HCT116 (cell line): ENCODE data around the gene PRSS1. TPM values are rescaled to one million over a fixed set of nuclear protein-coding genes. Genes with fewer than 3 reads are reported as not detected.

ENCODE experiments used
- ATAC-seq: fragments of 200-7000 bp; cut with Tn5 transposase; 2 replicates; pipeline ENCODE4 v1.9.1; 2020; ENCODE audit warnings: mild to moderate bottlenecking, moderate library complexity
- BruUV-seq: library from RNA; stranded (reverse); fragments of 400-500 nt; replicated peaks from 2 replicates; lab custom pipeline; 2021; lab: Mats Ljungman, UMichigan
- CTCF ChIA-PET: fragments of 300-600 bp; sonication (Branson Sonifier 250); formaldehyde crosslinking; loops from one replicate; lab custom pipeline; 2021; ENCODE audit warnings: antibody characterized with exemption; lab: Charles Lee
- POLR2A ChIA-PET: fragments of 300-600, 350-600 bp; sonication (Branson Sonifier 250); formaldehyde crosslinking; loops from one replicate; lab custom pipeline; 2021; ENCODE audit warnings: antibody characterized with exemption; lab: Charles Lee
- RAD21 ChIA-PET, 2 experiments: fragments of 300-600 bp; sonication (Branson Sonifier 250); formaldehyde crosslinking; loops; one replicate each; lab custom pipeline; 2023; ENCODE audit warnings: low total read pairs in 2 of 2; ENCODE audit not compliant: uncharacterized antibody in 2 of 2, unreplicated experiment in 2 of 2, low non-redundant PET in 1 of 2; lab: Charles Lee
- DNase-seq: peaks from one replicate; pipeline ENCODE4 v3.0.0-alpha.2; 2010; ENCODE audit warnings: low read depth, low spot score
- H2AFZ ChIP-seq: fragments of 200-600 bp; shearing (Covaris generic), sonication (generic); 2 replicates; pipeline ENCODE4 v1.6.1; 2017; ENCODE audit warnings: low read depth, mixed run types, mixed read lengths, antibody characterized with exemption, low read length; ENCODE audit not compliant: poor library complexity, severe bottlenecking
- H3K27ac ChIP-seq: 2 replicates; pipeline ENCODE4 v1.5.1; 2012; ENCODE audit warnings: low read depth, low read length
- H3K27me3 ChIP-seq: fragments of 200-600 bp; sonication (generic); 2 replicates; pipeline ENCODE4 v1.6.1; 2016; ENCODE audit warnings: mixed run types, low read length, mixed read lengths; ENCODE audit not compliant: insufficient read depth
- H3K36me3 ChIP-seq, 2 experiments: fragments of 200-500 bp in 1 of 2; fragments of 200-600 bp in 1 of 2; sonication (Bioruptor generic) in 1 of 2; sonication (generic) in 1 of 2; 2 replicates each; pipeline versions ENCODE4 v1.5.1 to v1.6.1; 2014 to 2016; ENCODE audit warnings: low read length in 2 of 2, inconsistent platforms in 1 of 2, mixed read lengths in 1 of 2, mixed run types in 1 of 2; ENCODE audit not compliant: insufficient read depth in 2 of 2, control insufficient read depth in 1 of 2
- H3K4me1 ChIP-seq, 2 experiments: fragments of 200-600 bp in 1 of 2; sonication (generic) in 1 of 2; 2 replicates each; pipeline versions ENCODE4 v1.5.1 to v1.6.1; 2012 to 2017; ENCODE audit warnings: low read length in 2 of 2, inconsistent platforms in 1 of 2, mild to moderate bottlenecking in 1 of 2, mixed read lengths in 1 of 2, mixed run types in 1 of 2, moderate library complexity in 1 of 2; ENCODE audit not compliant: insufficient read depth in 2 of 2, control insufficient read depth in 1 of 2
- H3K4me2 ChIP-seq: fragments of 200-600 bp; sonication (generic); 2 replicates; pipeline ENCODE4 v1.6.1; 2017; ENCODE audit warnings: mixed run types, low read length, mixed read lengths
- H3K4me3 ChIP-seq, 2 experiments: fragments of 200-600 bp in 1 of 2; sonication (generic) in 1 of 2; replicated peaks in 1 of 2; 2 replicates each; pipeline ENCODE4 v1.5.1; 2011 to 2016; ENCODE audit warnings: low read length in 2 of 2, control low read depth in 1 of 2, low read depth in 1 of 2, mild to moderate bottlenecking in 1 of 2, mixed read lengths in 1 of 2, mixed run types in 1 of 2
- H3K79me2 ChIP-seq: fragments of 200-600 bp; sonication (generic); 2 replicates; pipeline ENCODE4 v1.6.1; 2017; ENCODE audit warnings: mild to moderate bottlenecking, mixed run types, low read length, moderate library complexity, mixed read lengths; ENCODE audit not compliant: insufficient read depth
- H3K9ac ChIP-seq: fragments of 200-600 bp; sonication (generic); 2 replicates; pipeline ENCODE4 v1.6.1; 2016; ENCODE audit warnings: low read length, mixed read lengths
- H3K9me2 ChIP-seq: fragments of 200-600 bp; sonication (generic), shearing (Covaris generic); 2 replicates; pipeline ENCODE4 v1.6.1; 2017; ENCODE audit warnings: mixed run types, mild to moderate bottlenecking, moderate library complexity; ENCODE audit not compliant: insufficient read depth
- H3K9me3 ChIP-seq, 2 experiments: fragments of 200-500 bp in 1 of 2; fragments of 200-600 bp in 1 of 2; sonication (Bioruptor generic) in 1 of 2; sonication (generic) in 1 of 2; 2 replicates each; pipeline ENCODE4 v1.6.1; 2014 to 2017; ENCODE audit warnings: low read length in 2 of 2, mixed read lengths in 2 of 2, inconsistent platforms in 1 of 2, low read depth in 1 of 2, mild to moderate bottlenecking in 1 of 2, mixed run types in 1 of 2, moderate library complexity in 1 of 2; ENCODE audit not compliant: control insufficient read depth in 1 of 2, insufficient read depth in 1 of 2
- H4K20me1 ChIP-seq: fragments of 200-600 bp; sonication (generic), shearing (Covaris generic); 2 replicates; pipeline ENCODE4 v1.6.1; 2017; ENCODE audit warnings: mixed run types, mild to moderate bottlenecking, moderate library complexity; ENCODE audit not compliant: insufficient read depth
- ATF3 ChIP-seq: IDR thresholded peaks from 2 replicates; pipeline ENCODE4 v1.6.1; 2012
- EZH2 ChIP-seq: fragments of 200-600 bp; sonication (generic); IDR thresholded peaks from 2 replicates; pipeline ENCODE4 v1.6.1; 2017; ENCODE audit warnings: antibody characterized with exemption, mixed run types
- EZH2phosphoT487 ChIP-seq: fragments of 200-600 bp; IDR thresholded peaks from 2 replicates; pipeline ENCODE4 v1.6.1; 2018; ENCODE audit warnings: antibody characterized with exemption, borderline replicate concordance
- FOSL1 ChIP-seq: IDR thresholded peaks from 2 replicates; pipeline ENCODE4 v1.6.1; 2012; ENCODE audit warnings: low read depth
- MAX ChIP-seq: IDR thresholded peaks from 2 replicates; pipeline ENCODE4 v1.6.1; 2012
- REST ChIP-seq: IDR thresholded peaks from 2 replicates; pipeline ENCODE4 v1.6.1; 2012; ENCODE audit warnings: low read depth
- SP1 ChIP-seq: IDR thresholded peaks from 2 replicates; pipeline ENCODE4 v1.6.1; 2012; ENCODE audit warnings: low read depth
- TCF7L2 ChIP-seq: IDR thresholded peaks from 2 replicates; pipeline ENCODE4 v1.7.0; 2011; ENCODE audit warnings: borderline replicate concordance, inconsistent platforms; ENCODE audit not compliant: insufficient read depth, insufficient read length; ENCODE audit errors: extremely low read depth
- YY1 ChIP-seq: IDR thresholded peaks from 2 replicates; pipeline ENCODE4 v1.6.1; 2011; ENCODE audit warnings: low read length, low read depth, moderate library complexity, mild to moderate bottlenecking; ENCODE audit not compliant: insufficient replicate concordance; ENCODE audit errors: extremely low read depth
- intact Hi-C: fragments of 100-400 bp; cut with micrococcal nuclease; formaldehyde crosslinking; loops from 2 replicates; pipeline ENCODE4 v1.10.0; 2022
- total RNA-seq: library from RNA; stranded (reverse); gene quantifications from one replicate; pipeline ENCODE4 v1.2.1, GENCODE V29; 2021; ENCODE audit not compliant: unreplicated experiment
- TF ChIP-seq, protein P1 (sequence below), 3 experiments: fragments of 200-600 bp in 1 of 3; sonication (generic) in 1 of 3; IDR thresholded peaks in 2 of 3; conservative IDR thresholded peaks in 1 of 3; 2 replicates each; pipeline ENCODE4 v1.5.1; 2012 to 2017; ENCODE audit warnings: low read depth in 2 of 3, low read length in 2 of 3, antibody characterized with exemption in 1 of 3, borderline replicate concordance in 1 of 3, control low read depth in 1 of 3, mild to moderate bottlenecking in 1 of 3, mixed read lengths in 1 of 3, mixed run types in 1 of 3, moderate library complexity in 1 of 3; ENCODE audit not compliant: insufficient read depth in 1 of 3

PRSS1 gene
- total RNA-seq, 1 experiment from 2014 or later, result 14.6 TPM

GRCh38 chr7:142712617-142712957, 36.7 kb upstream of the PRSS1 start:
- CTCF ChIA-PET, result interaction anchor here (0.8 to 3.6 kb wide), 4 partner anchors 15 to 109 kb away, joined by 3 to 38 read pairs (median 5); no protein-coding TSS in a partner anchor
- ATAC-seq (no peak), DNase-seq (no peak)
- TF ChIP-seq YY1 (no peak), TCF7L2 (no peak), ATF3 (no peak), FOSL1 (no peak), EZH2 (no peak), SP1 (no peak), MAX (no peak), EZH2phosphoT487 (no peak), REST (no peak)
- TF ChIP-seq, protein P1, sequence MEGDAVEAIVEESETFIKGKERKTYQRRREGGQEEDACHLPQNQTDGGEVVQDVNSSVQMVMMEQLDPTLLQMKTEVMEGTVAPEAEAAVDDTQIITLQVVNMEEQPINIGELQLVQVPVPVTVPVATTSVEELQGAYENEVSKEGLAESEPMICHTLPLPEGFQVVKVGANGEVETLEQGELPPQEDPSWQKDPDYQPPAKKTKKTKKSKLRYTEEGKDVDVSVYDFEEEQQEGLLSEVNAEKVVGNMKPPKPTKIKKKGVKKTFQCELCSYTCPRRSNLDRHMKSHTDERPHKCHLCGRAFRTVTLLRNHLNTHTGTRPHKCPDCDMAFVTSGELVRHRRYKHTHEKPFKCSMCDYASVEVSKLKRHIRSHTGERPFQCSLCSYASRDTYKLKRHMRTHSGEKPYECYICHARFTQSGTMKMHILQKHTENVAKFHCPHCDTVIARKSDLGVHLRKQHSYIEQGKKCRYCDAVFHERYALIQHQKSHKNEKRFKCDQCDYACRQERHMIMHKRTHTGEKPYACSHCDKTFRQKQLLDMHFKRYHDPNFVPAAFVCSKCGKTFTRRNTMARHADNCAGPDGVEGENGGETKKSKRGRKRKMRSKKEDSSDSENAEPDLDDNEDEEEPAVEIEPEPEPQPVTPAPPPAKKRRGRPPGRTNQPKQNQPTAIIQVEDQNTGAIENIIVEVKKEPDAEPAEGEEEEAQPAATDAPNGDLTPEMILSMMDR (IDR thresholded peaks at IDR 0.05 in 2 of 3, conservative IDR thresholded peaks at IDR 0.05 in 1 of 3; ENCODE audit: borderline replicate concordance in 1 of 3, insufficient read depth in 1 of 3, low read depth in 2 of 3, low read length in 2 of 3), result no peak
- Histone ChIP-seq H3K9me2 (no peaks in the 10 kb centered on the region), H4K20me1 (no peaks in the 10 kb centered on the region), H3K79me2 (no peaks in the 10 kb centered on the region), H3K36me3 (no peaks in the 10 kb centered on the region), H2AFZ (peak overlapping the region; percentile 77), H3K4me2 (no peak overlapping the region), H3K9me3 (no peaks in the 10 kb centered on the region), H3K9ac (no peak overlapping the region), H3K4me1 (no peaks in the 10 kb centered on the region), H3K27me3 (peaks cover 8% of the 10 kb centered on the region; the same call in 1 of the 2 replicates), H3K27ac (no peak overlapping the region), H3K4me3 (no peak overlapping the region)
- no TSS peak for BruUV-seq
- intact Hi-C loops, result loop anchor here (1.0 to 5.0 kb wide), 2 partner anchors 71 to 175 kb away; no protein-coding TSS in a partner anchor
- POLR2A ChIA-PET, result no interaction called here
- RAD21 ChIA-PET, result interaction anchor here in 1 of 2 experiments (1.4 kb wide), 1 partner anchor 177 kb away, joined by 3 read pairs; no protein-coding TSS in a partner anchor
